ENCODE data around the gene C12orf75.

DNA sequence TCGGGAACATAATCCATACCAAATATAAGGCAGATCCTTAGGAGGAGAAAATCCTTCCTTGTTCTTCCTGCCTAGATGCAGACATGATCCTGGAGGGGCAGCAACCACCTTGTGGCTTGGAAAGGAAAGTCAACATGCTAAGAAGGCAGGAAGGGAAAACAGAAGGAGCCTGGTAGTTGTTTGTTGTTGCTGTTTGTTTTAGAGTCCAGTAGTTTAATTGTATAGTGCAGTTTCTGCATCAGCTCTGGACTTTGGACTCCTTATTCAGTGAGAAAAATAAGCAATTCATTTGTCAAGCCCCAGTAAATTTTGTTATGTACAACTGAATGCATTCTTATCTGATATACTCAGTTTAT, 48.8 kb upstream of the C12orf75 start:
- TF ChIP-seq, protein P1, sequence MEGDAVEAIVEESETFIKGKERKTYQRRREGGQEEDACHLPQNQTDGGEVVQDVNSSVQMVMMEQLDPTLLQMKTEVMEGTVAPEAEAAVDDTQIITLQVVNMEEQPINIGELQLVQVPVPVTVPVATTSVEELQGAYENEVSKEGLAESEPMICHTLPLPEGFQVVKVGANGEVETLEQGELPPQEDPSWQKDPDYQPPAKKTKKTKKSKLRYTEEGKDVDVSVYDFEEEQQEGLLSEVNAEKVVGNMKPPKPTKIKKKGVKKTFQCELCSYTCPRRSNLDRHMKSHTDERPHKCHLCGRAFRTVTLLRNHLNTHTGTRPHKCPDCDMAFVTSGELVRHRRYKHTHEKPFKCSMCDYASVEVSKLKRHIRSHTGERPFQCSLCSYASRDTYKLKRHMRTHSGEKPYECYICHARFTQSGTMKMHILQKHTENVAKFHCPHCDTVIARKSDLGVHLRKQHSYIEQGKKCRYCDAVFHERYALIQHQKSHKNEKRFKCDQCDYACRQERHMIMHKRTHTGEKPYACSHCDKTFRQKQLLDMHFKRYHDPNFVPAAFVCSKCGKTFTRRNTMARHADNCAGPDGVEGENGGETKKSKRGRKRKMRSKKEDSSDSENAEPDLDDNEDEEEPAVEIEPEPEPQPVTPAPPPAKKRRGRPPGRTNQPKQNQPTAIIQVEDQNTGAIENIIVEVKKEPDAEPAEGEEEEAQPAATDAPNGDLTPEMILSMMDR (IDR thresholded peaks at IDR 0.05) = no peak
- TF ChIP-seq POLR2A (IDR thresholded peaks at IDR 0.05) = no peak

Measured in thyroid gland (tissue), 4 donors.